ENCODE measurements around the gene PPARG. TPM values are rescaled to one million over a fixed set of nuclear protein-coding genes. Genes with fewer than 3 reads are reported as not detected.

PPARG gene
- total and polyA plus RNA-seq, 2 of the 8 experiments (the other 6 are each of a cell fraction or from before 2014, with no cell fraction given) = 0.06 TPM; not detected in 1

DNA sequence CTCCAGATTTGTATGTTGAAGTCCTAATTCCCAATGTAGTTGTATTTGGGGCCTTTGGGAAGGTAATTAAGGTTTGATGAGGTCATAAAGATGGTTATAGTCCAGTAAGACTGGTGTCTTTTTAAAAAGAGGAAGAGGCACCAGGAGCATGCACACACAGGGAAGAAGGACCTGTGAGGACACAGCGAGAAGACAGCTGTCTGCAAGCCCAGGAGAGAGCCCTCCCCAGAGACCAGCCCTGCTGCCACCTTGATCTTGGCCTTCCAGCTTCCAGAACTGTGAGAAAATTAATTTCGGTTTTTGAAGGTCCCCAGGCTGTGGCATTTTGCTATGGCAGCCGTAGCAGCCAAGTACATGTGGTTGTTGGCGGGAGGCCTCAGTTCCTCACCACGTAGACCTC is 162.6 kb downstream of the PPARG start (continued):
- TF ChIP-seq SIN3A (conservative IDR thresholded peaks at IDR 0.05 in 1 of 2, IDR thresholded peaks at IDR 0.05 in 1 of 2; ENCODE audit: low read depth in 1 of 2, low read length in 2 of 2) (no peak), SP1 (IDR thresholded peaks at IDR 0.05; ENCODE audit: low read depth, low read length) (no peak), SAP30 (IDR thresholded peaks at IDR 0.05; ENCODE audit: insufficient read depth, insufficient replicate concordance, low read length) (no peak), SIX5 (IDR thresholded peaks at IDR 0.05; ENCODE audit: low read depth, low read length) (no peak)
